ENCODE results near the gene TMEM86A.
"Not testable (repeated sequence)": the region's sequence is repeated elsewhere in the genome, so short reads cannot be mapped to it uniquely, and the experiment has no call there.

Gene TMEM86A

GRCh38 chr11:18669711-18670110 lies 28.9 kb upstream of the TMEM86A start:
- TF ChIP-seq CTCF (IDR thresholded peaks at IDR 0.05; ENCODE audit: low read length): no peak
- no peak for TF ChIP-seq EZH2 (IDR thresholded peaks at IDR 0.05; ENCODE audit: borderline replicate concordance, low read length)
- no peaks in the 10 kb centered on the region for H4K20me1 ChIP-seq (ENCODE audit: insufficient read depth, low read length)
- H3K27me3 ChIP-seq (ENCODE audit: insufficient read depth, low read length): no peaks in the 10 kb centered on the region
- H2AFZ ChIP-seq (ENCODE audit: low read length): no peak overlapping the region
- H3K9me2 ChIP-seq (ENCODE audit: low read depth, low read length): no peaks in the 10 kb centered on the region
- H3F3A ChIP-seq (ENCODE audit: insufficient read depth, low read length): no peaks in the 10 kb centered on the region
- no peaks in the 10 kb centered on the region for H3K9me3 ChIP-seq (ENCODE audit: low read length)
- H3K4me1 ChIP-seq (ENCODE audit: insufficient read depth, low read length, severe bottlenecking): no peaks in the 10 kb centered on the region
- no peaks in the 10 kb centered on the region for H3K36me3 ChIP-seq (ENCODE audit: insufficient read depth, low read length)
- no peak overlapping the region for H3K9ac ChIP-seq (ENCODE audit: low read length)
- H3K27ac ChIP-seq (ENCODE audit: low read depth, low read length, poor library complexity, severe bottlenecking): no peak overlapping the region
- no peak overlapping the region for H3K4me2 ChIP-seq (ENCODE audit: low read length)
- H3K79me2 ChIP-seq (ENCODE audit: insufficient read depth, low read length): no peaks in the 10 kb centered on the region
- H3K4me3 ChIP-seq (ENCODE audit: low read depth, low read length, poor library complexity, severe bottlenecking): no peak overlapping the region

- Histone ChIP-seq H3K36me3 (ENCODE audit: insufficient read depth, low read length) (no peaks in the 10 kb centered on the region), H3K9me2 (ENCODE audit: low read depth, low read length) (no peaks in the 10 kb centered on the region), H3K4me2 (ENCODE audit: low read length) (no peak overlapping the region), H3K9me3 (ENCODE audit: low read length) (no peaks in the 10 kb centered on the region), H3K9ac (ENCODE audit: low read length) (no peak overlapping the region), H3K79me2 (ENCODE audit: insufficient read depth, low read length) (no peaks in the 10 kb centered on the region), H3K27ac (ENCODE audit: low read depth, low read length, poor library complexity, severe bottlenecking) (no peak overlapping the region), H2AFZ (ENCODE audit: low read length) (no peak overlapping the region), H3K4me1 (ENCODE audit: insufficient read depth, low read length, severe bottlenecking) (no peaks in the 10 kb centered on the region), H4K20me1 (ENCODE audit: insufficient read depth, low read length) (no peaks in the 10 kb centered on the region), H3K27me3 (ENCODE audit: insufficient read depth, low read length) (no peaks in the 10 kb centered on the region), H3K4me3 (ENCODE audit: low read depth, low read length, poor library complexity, severe bottlenecking) (no peak overlapping the region), H3F3A (ENCODE audit: insufficient read depth, low read length) (no peaks in the 10 kb centered on the region)
- no peak for TF ChIP-seq CTCF (IDR thresholded peaks at IDR 0.05; ENCODE audit: low read length)
- no peak for TF ChIP-seq EZH2 (IDR thresholded peaks at IDR 0.05; ENCODE audit: borderline replicate concordance, low read length)
These were observed 27.3 kb upstream of the TMEM86A start for GRCh38 chr11:18671246-18671645.

- not testable (repeated sequence) for H2AFZ ChIP-seq (ENCODE audit: low read length); H3K36me3 ChIP-seq (ENCODE audit: insufficient read depth, low read length); H3K9me3 ChIP-seq (ENCODE audit: low read length); H3K4me1 ChIP-seq (ENCODE audit: insufficient read depth, low read length, severe bottlenecking); H3K79me2 ChIP-seq (ENCODE audit: insufficient read depth, low read length); H3K9me2 ChIP-seq (ENCODE audit: low read depth, low read length); H4K20me1 ChIP-seq (ENCODE audit: insufficient read depth, low read length); H3F3A ChIP-seq (ENCODE audit: insufficient read depth, low read length); H3K27ac ChIP-seq (ENCODE audit: low read depth, low read length, poor library complexity, severe bottlenecking); H3K9ac ChIP-seq (ENCODE audit: low read length); H3K4me2 ChIP-seq (ENCODE audit: low read length); H3K4me3 ChIP-seq (ENCODE audit: low read depth, low read length, poor library complexity, severe bottlenecking); H3K27me3 ChIP-seq (ENCODE audit: insufficient read depth, low read length)
These were observed 26.4 kb upstream of the TMEM86A start for GRCh38 chr11:18672209-18672608.

GRCh38 chr11:18676803-18677202 lies 21.8 kb upstream of the TMEM86A start:
- Histone ChIP-seq H3K27me3 (ENCODE audit: insufficient read depth, low read length) (0 out of 2 replicates have a peak, but pooled peaks cover 4% of the 10 kb centered on the region), H3K27ac (ENCODE audit: low read depth, low read length, poor library complexity, severe bottlenecking) (no peak overlapping the region), H3F3A (ENCODE audit: insufficient read depth, low read length) (no peaks in the 10 kb centered on the region), H3K4me1 (ENCODE audit: insufficient read depth, low read length, severe bottlenecking) (no peaks in the 10 kb centered on the region), H3K79me2 (ENCODE audit: insufficient read depth, low read length) (no peaks in the 10 kb centered on the region), H3K4me3 (ENCODE audit: low read depth, low read length, poor library complexity, severe bottlenecking) (no peak overlapping the region), H3K9me2 (ENCODE audit: low read depth, low read length) (no peaks in the 10 kb centered on the region), H3K4me2 (ENCODE audit: low read length) (no peak overlapping the region), H2AFZ (ENCODE audit: low read length) (no peak overlapping the region), H3K36me3 (ENCODE audit: insufficient read depth, low read length) (no peaks in the 10 kb centered on the region), H3K9ac (ENCODE audit: low read length) (no peak overlapping the region), H3K9me3 (ENCODE audit: low read length) (no peaks in the 10 kb centered on the region), H4K20me1 (ENCODE audit: insufficient read depth, low read length) (no peaks in the 10 kb centered on the region)
- no peak for TF ChIP-seq EZH2 (IDR thresholded peaks at IDR 0.05; ENCODE audit: borderline replicate concordance, low read length)
- TF ChIP-seq CTCF (IDR thresholded peaks at IDR 0.05; ENCODE audit: low read length): no peak
